IPS-20b (cell line): ENCODE data around the gene POTEG.
"Not testable (repeated sequence)": the region's sequence is repeated elsewhere in the genome, so short reads cannot be mapped to it uniquely, and the experiment has no call there.

Experiments
- H3K27ac ChIP-seq: one replicate; pipeline ENCODE4 v1.5.1; 2013; ENCODE audit warnings: low read length
- H3K27me3 ChIP-seq: 2 replicates; pipeline ENCODE4 v1.6.1; 2013; ENCODE audit warnings: mild to moderate bottlenecking, low read length, inconsistent platforms; ENCODE audit not compliant: insufficient read depth
- H3K36me3 ChIP-seq: 2 replicates; pipeline ENCODE4 v1.6.1; 2013; ENCODE audit warnings: low read depth, mild to moderate bottlenecking, inconsistent platforms, low read length, moderate library complexity; ENCODE audit not compliant: insufficient read depth
- H3K4me1 ChIP-seq: 2 replicates; pipeline ENCODE4 v1.6.1; 2013; ENCODE audit warnings: mild to moderate bottlenecking, control low read depth, inconsistent platforms, low read length, moderate library complexity; ENCODE audit not compliant: insufficient read depth
- H3K4me3 ChIP-seq: 2 replicates; pipeline ENCODE4 v1.5.1; 2013; ENCODE audit warnings: mild to moderate bottlenecking, low read length, inconsistent platforms
- H3K9ac ChIP-seq: 2 replicates; pipeline ENCODE4 v1.6.1; 2013; ENCODE audit warnings: low read depth, mild to moderate bottlenecking, inconsistent platforms, low read length, moderate library complexity
- H3K9me3 ChIP-seq: 2 replicates; pipeline ENCODE4 v1.6.1; 2013; ENCODE audit warnings: mild to moderate bottlenecking, low read depth, low read length, inconsistent platforms; ENCODE audit not compliant: insufficient read depth

POTEG gene

DNA sequence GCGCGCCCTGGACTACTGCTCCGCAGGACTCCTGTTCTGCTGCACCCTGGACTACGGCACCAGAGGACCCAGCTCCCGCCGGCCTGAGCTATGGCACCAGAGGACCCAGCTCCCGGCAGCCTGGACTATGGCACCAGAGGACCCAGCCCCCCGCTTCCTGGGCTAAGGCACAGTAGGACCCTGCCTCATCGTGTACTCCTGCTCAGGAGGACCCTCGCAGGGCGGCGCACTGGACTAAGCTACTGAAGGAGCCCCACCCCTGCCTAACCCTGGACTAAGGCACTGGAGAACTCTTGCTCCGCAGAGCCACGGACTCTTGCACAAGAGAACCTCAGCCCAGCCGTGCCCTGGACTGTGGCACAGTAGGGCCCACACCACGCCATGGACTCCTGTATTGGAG lies 71.3 kb downstream of the POTEG start:
- H3K27me3 ChIP-seq, H3K36me3 ChIP-seq, H3K4me3 ChIP-seq, H3K27ac ChIP-seq, H3K4me1 ChIP-seq, H3K9me3 ChIP-seq, H3K9ac ChIP-seq: not testable (repeated sequence)

DNA sequence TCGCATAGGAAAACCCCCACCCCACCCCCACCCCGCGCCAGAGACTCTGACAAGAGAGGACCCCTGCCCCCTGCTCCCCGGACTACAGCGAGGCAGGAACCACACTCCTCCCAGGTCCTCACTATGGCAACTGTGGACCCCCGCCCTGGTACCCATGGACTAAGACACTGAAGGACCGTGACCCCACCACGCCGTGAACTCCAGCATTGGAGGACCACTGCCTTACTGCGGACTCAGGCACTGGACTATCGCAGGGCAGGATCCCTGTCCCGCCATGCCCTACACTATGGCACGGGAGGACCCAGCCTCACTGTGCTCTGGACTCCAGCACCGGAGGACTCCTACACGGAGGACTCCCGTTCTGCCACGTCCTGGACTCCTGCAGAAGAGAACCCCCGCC lies 71.8 kb downstream of the POTEG start:
- not testable (repeated sequence) for H3K27ac ChIP-seq, H3K36me3 ChIP-seq, H3K4me1 ChIP-seq, H3K9ac ChIP-seq, H3K4me3 ChIP-seq, H3K9me3 ChIP-seq, H3K27me3 ChIP-seq

DNA sequence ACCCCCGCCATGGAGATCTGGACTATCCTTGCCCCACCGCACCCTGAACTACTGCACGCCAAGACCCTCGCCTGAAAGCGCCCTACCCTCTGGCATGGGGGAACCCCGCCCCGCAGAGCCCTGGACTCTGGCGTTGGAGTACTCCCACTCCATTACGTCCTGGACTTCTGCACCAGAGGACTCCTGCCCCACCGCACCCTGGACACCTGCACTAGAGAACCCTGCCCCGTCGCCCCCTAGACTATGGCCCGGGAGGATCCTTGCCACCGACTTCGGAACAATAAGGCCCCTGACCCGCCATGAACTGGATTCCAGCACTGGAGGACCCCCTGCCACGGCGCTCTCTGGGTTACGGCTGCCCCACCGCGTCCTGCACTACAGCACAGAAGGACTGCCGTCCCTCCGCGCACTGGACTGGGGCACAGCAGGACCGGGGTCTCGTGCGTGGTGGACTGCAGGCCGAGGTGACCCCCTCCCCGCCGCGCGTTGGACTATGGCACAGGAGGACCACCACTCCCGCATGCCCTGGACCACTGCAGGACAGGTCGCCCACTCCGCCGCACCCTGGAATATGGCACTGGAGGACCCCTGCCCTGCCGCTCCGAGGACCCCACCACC lies 72.4 kb downstream of the POTEG start:
- H3K27me3 ChIP-seq, H3K27ac ChIP-seq, H3K9me3 ChIP-seq, H3K9ac ChIP-seq, H3K4me1 ChIP-seq, H3K4me3 ChIP-seq, H3K36me3 ChIP-seq: not testable (repeated sequence)

DNA sequence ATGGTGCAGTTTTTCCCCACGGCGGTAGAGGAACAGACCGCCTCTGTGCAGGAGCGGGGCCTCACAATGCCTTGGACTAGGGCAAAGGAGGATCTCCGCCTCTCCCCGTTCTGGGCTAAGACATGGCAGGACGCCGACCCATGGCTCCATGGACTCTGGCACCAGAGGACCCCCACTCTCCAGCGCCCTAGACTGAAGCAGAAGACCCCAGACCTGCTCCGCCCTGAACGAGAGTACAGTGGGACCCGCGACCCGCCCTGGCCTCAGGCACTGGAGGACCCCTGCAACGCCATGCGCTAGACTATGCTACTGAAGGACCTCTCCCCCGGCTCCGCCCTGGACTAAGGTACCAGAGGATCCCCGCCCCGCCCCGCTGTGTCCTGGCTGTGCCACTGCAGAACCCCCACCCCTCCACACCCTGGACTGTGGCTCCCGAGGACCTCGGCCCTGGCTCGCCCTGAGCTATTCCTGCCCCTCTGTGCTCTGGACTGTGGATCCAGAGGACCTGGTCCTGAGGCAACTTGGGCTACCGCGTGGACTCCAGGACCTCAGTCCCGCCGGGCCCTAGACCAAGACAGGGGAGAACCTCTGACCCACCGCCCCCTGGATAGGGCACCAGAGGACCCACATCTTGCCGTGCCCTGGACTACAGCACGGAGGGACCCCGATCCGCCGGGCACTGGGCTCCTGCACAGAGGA lies 73.1 kb downstream of the POTEG start:
- H3K27me3 ChIP-seq, H3K4me1 ChIP-seq, H3K27ac ChIP-seq, H3K9me3 ChIP-seq, H3K9ac ChIP-seq, H3K4me3 ChIP-seq, H3K36me3 ChIP-seq: not testable (repeated sequence)
